NK-92 (cell line): ENCODE measurements around the gene PI16.

Experiments
- DNase-seq: peaks from one replicate; lab custom pipeline; 2025; ENCODE audit not compliant: unreplicated experiment; lab: John Stamatoyannopoulos, UW

Gene PI16

GRCh38 chr6:36997811-36998722 is 43.5 kb downstream of the PI16 start:
- DNase-seq = no peak

GRCh38 chr6:36998723-36999038 is 44.1 kb downstream of the PI16 start:
- DNase-seq = no peak

- DNase-seq = no peak
Measured at GRCh38 chr6:36999061-36999750, 44.7 kb downstream of the PI16 start.

GRCh38 chr6:36999751-37000125 is 45.2 kb downstream of the PI16 start:
- DNase-seq = no peak

- no peak for DNase-seq
Measured at GRCh38 chr6:37004044-37004980, 49.8 kb downstream of the PI16 start.

- DNase-seq = no peak
Measured at GRCh38 chr6:37005061-37005810, 50.7 kb downstream of the PI16 start, which contains the start of gene FGD2. Gene FGD2 (plus strand): TSS chr6:37005655. CDS start chr6:37005818, 163 bp downstream.

- no peak for DNase-seq
Measured at GRCh38 chr6:37005827-37006567, 51.5 kb downstream of the PI16 start.

- no peak for DNase-seq
Measured at GRCh38 chr6:37006793-37007339, 52.3 kb downstream of the PI16 start.

- DNase-seq = no peak
Measured at GRCh38 chr6:37007340-37008043, 53.0 kb downstream of the PI16 start.

- no peak for DNase-seq
Measured at GRCh38 chr6:37008484-37009465, 54.2 kb downstream of the PI16 start.

- no peak for DNase-seq
Measured at GRCh38 chr6:37010402-37010892, 55.9 kb downstream of the PI16 start.

GRCh38 chr6:37011656-37012378 is 57.3 kb downstream of the PI16 start:
- DNase-seq = no peak

GRCh38 chr6:37013516-37014491 is 59.3 kb downstream of the PI16 start:
- no peak for DNase-seq
